GM12878 (cell line): Measurements from ENCODE around the gene TMEM138. TPM values are rescaled to one million over a fixed set of nuclear protein-coding genes. Genes with fewer than 3 reads are reported as not detected.

Experiments used
- ATAC-seq: fragments of 200-7000 bp; cut with Tn5 transposase; 3 replicates; pipeline ENCODE4 v1.9.1; 2020; ENCODE audit warnings: mild to moderate bottlenecking, moderate library complexity
- BruUV-seq: library from RNA; stranded (reverse); fragments of 400-500 nt; replicated peaks from 2 replicates; lab custom pipeline; 2021; lab: Mats Ljungman, UMichigan
- CTCF ChIA-PET: fragments of 300-600 bp; sonication (Branson Sonifier 250); formaldehyde crosslinking; extraction: SDS; loops from one replicate; lab custom pipeline; 2021; ENCODE audit warnings: inconsistent platforms; lab: Yijun Ruan, JAX
- POLR2A ChIA-PET: fragments of 350-600 bp; formaldehyde crosslinking; extraction: SDS; loops from one replicate; lab custom pipeline; 2021; ENCODE audit warnings: inconsistent platforms; lab: Charles Lee
- RAD21 ChIA-PET: fragments of 300-600 bp; sonication (Branson Sonifier 250); formaldehyde crosslinking; loops from one replicate; lab custom pipeline; 2023; ENCODE audit warnings: antibody characterized with exemption; ENCODE audit not compliant: unreplicated experiment; lab: Charles Lee
- SMC1A ChIA-PET: fragments of 300-600 bp; sonication (Branson Sonifier 250); formaldehyde crosslinking; loops from one replicate; lab custom pipeline; 2023; ENCODE audit not compliant: unreplicated experiment, uncharacterized antibody; lab: Charles Lee
- DNase-seq: peaks from one replicate; pipeline ENCODE4 v3.0.0-alpha.2; 2011; ENCODE audit warnings: low read depth, low spot score
- FAIRE-seq: peaks from 3 replicates; lab custom pipeline; 2011; peaks lifted over from hg19 to GRCh38; lab: Jason Lieb, UNC
- H2AFZ ChIP-seq: 2 replicates; pipeline ENCODE4 v1.6.0; 2011; ENCODE audit warnings: low read depth, low read length, control low read depth; ENCODE audit not compliant: control insufficient read depth
- H3K27ac ChIP-seq: 2 replicates; pipeline ENCODE4 v1.5.1; 2011; ENCODE audit warnings: control low read depth; ENCODE audit not compliant: control insufficient read depth, insufficient read depth
- H3K27me3 ChIP-seq, 2 experiments: replicated peaks in 1 of 2; 2 replicates each; pipeline versions ENCODE4 v1.6.0 to v1.6.1; 2011; ENCODE audit warnings: low read length in 1 of 2; ENCODE audit not compliant: control insufficient read depth in 2 of 2, insufficient read depth in 2 of 2
- H3K36me3 ChIP-seq, 2 experiments: 2 replicates each; pipeline ENCODE4 v1.5.1; 2011; ENCODE audit warnings: low read length in 1 of 2; ENCODE audit not compliant: control insufficient read depth in 2 of 2, insufficient read depth in 2 of 2
- H3K4me1 ChIP-seq: 2 replicates; pipeline ENCODE4 v1.6.1; 2011; ENCODE audit warnings: mild to moderate bottlenecking, low read length, moderate library complexity, mixed read lengths; ENCODE audit not compliant: control insufficient read depth, insufficient read depth
- H3K4me2 ChIP-seq: 2 replicates; pipeline ENCODE4 v1.6.0; 2011; ENCODE audit warnings: control low read depth; ENCODE audit not compliant: control insufficient read depth, insufficient read depth
- H3K4me3 ChIP-seq: fragments of 200-600 bp; sonication (generic); 2 replicates; pipeline ENCODE4 v1.5.1; 2016
- H3K79me2 ChIP-seq: 2 replicates; pipeline ENCODE4 v1.6.0; 2011; ENCODE audit warnings: low read length; ENCODE audit not compliant: control insufficient read depth, insufficient read depth
- H3K9ac ChIP-seq: 2 replicates; pipeline ENCODE4 v1.8.0; 2011; ENCODE audit warnings: low read length, control low read depth, mixed read lengths; ENCODE audit not compliant: control insufficient read depth, insufficient read depth
- H3K9me3 ChIP-seq: replicated peaks from 3 replicates; pipeline ENCODE4 v1.5.1; 2011; ENCODE audit warnings: mild to moderate bottlenecking, low read length; ENCODE audit not compliant: control insufficient read depth, insufficient read depth
- H4K20me1 ChIP-seq: 2 replicates; pipeline ENCODE4 v1.6.0; 2011; ENCODE audit not compliant: control insufficient read depth, insufficient read depth
- BHLHE40 ChIP-seq, 2 experiments: fragments of 450-650 bp in 1 of 2; IDR thresholded peaks; 2 replicates each; pipeline ENCODE4 v1.6.1; 2011 to 2017; ENCODE audit warnings: low read depth in 2 of 2, borderline replicate concordance in 1 of 2, improper control_type of control experiment in 1 of 2, low read length in 1 of 2, mild to moderate bottlenecking in 1 of 2
- CBX3 ChIP-seq: fragments of 200-600 bp; sonication (generic); IDR thresholded peaks from 2 replicates; pipeline ENCODE4 v1.6.1; 2016; ENCODE audit warnings: low read depth, borderline replicate concordance
- HDGF ChIP-seq: fragments of 450-650 bp; IDR thresholded peaks from 2 replicates; pipeline ENCODE4 v1.6.1; 2016; ENCODE audit warnings: antibody characterized with exemption
- KDM1A ChIP-seq: fragments of 200-600 bp; sonication (generic); IDR thresholded peaks from 2 replicates; pipeline ENCODE4 v1.6.1; 2016; ENCODE audit warnings: borderline replicate concordance
- SMAD5 ChIP-seq: IDR thresholded peaks from 2 replicates; pipeline ENCODE4 v1.6.1; 2016; ENCODE audit warnings: antibody characterized with exemption, low read depth
- TCF12 ChIP-seq: IDR thresholded peaks from 2 replicates; pipeline ENCODE4 v1.6.1; 2011; ENCODE audit warnings: low read depth, mild to moderate bottlenecking, low read length
- WRNIP1 ChIP-seq: IDR thresholded peaks from 2 replicates; pipeline ENCODE4 v1.6.1; 2011; ENCODE audit warnings: low read depth, low read length, improper control_type of control experiment, borderline replicate concordance
- ZBTB11 ChIP-seq: fragments of 450-650 bp; formaldehyde crosslinking; IDR thresholded peaks from 2 replicates; pipeline ENCODE4 v1.5.0; 2022; ENCODE audit warnings: mild to moderate bottlenecking, missing genetic modification characterization
- ZNF24 ChIP-seq: fragments of 450-650 bp; IDR thresholded peaks from 2 replicates; pipeline ENCODE4 v1.6.1; 2017; ENCODE audit warnings: antibody characterized with exemption, mild to moderate bottlenecking
- ZNF384 ChIP-seq: IDR thresholded peaks from 2 replicates; pipeline ENCODE4 v1.6.1; 2012; ENCODE audit warnings: low read depth, mild to moderate bottlenecking, low read length, improper control_type of control experiment, borderline replicate concordance
- WGBS: methylation state at CpG from one replicate; pipeline ENCODE4 v1.1.6; 2016; ENCODE audit warnings: low lambda C conversion rate; ENCODE audit not compliant: insufficient replicate concordance, insufficient coverage; ENCODE audit errors: missing lambda C conversion rate; 5-methylcytosine and 5-hydroxymethylcytosine counted together
- in situ Hi-C: fragments of 300-500 bp; cut with MboI; formaldehyde crosslinking; loops from 9 replicates; pipeline ENCODE4 v1.14.3; 2018; ENCODE audit warnings: mixed read lengths
- intact Hi-C: fragments of 100-400 bp; cut with micrococcal nuclease; formaldehyde crosslinking; loops from one replicate; pipeline ENCODE4 v1.14.2; 2022; ENCODE audit not compliant: unreplicated experiment
- polyA plus RNA-seq, 11 experiments: library from polyadenylated mRNA; depleted of rRNA in 4 of 11; unstranded in 6 of 11; stranded (reverse) in 5 of 11; fragments of >200 nt; fragmentation: Nextera tagmentation in 4 of 11; fragmentation: Illumina TruSeq in 1 of 11; extraction: Ambion mirVana in 4 of 11; extraction: Trizol in 1 of 11; gene quantifications; 1 replicate in 1 of 11; 2 replicates in 10 of 11; pipeline versions ENCODE4 v1.2.1 to v1.2.3, GENCODE V29; 2011 to 2016; ENCODE audit warnings: inconsistent platforms in 2 of 11, missing spikeins in 2 of 11, low read depth in 1 of 11
- total RNA-seq, 4 experiments: library from RNA; depleted of rRNA in 3 of 4; stranded (reverse); fragments of >200 nt in 3 of 4; fragmentation: Illumina TruSeq in 1 of 4; extraction: Trizol in 1 of 4; gene quantifications; 2 replicates each; pipeline versions ENCODE4 v1.2.1 to v1.2.3, GENCODE V29; 2013 to 2021
- TF ChIP-seq, protein P1 (sequence below): fragments of 450-650 bp; IDR thresholded peaks from 2 replicates; pipeline ENCODE4 v1.6.1; 2016; ENCODE audit warnings: mild to moderate bottlenecking

TMEM138 gene
- total and polyA plus RNA-seq, 10 of the 15 experiments (the other 5 are each of a cell fraction or from before 2014, with no cell fraction given) = 28.5 to 116 (median 73.4) TPM

DNA sequence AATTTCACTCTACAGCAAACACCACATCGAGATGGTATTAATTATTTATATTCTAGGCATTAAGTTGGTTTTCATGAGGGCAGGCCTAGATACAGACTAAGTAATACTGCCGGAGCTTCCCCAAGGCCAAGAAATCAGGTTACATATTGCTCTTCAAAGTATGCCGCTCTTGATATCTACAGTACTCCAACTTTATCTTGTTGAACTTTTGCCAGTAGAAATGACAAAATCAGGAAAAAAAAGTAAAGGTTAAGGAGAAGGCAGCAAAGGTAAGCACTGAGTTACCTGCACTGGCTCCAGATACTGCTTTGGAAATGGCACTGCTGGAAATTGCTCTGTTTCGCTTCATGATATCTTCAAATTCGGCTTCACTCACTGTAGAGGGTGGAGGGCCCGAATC lies 53.2 kb downstream of the TMEM138 start:
- SMC1A ChIA-PET = no interaction called here

DNA sequence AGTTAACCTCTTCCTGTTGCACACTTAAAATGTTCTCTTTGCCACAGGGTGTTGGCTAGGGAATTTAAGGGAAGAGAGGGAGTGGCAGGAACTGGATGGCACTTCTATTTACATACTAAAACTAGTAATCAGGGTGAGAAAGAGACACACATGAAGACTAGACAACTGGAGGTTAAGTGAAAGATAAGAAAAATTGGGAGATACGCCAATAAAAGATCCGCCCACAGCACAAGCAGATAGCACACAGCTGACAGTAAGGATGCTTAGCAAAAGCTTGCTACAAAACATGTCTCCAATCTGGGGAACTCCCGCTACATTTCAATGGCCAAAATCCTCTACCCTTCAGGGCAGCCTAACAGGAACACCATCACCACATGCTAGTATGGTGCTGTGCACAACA lies 54.8 kb downstream of the TMEM138 start:
- no peak for FAIRE-seq
- Histone ChIP-seq H4K20me1 (no peaks in the 10 kb centered on the region), H3K4me2 (no peak overlapping the region), H3K9me3 (no peaks in the 10 kb centered on the region), H3K79me2 (no peaks in the 10 kb centered on the region; the same call in 1 of the 2 replicates), H3K4me1 (no peaks in the 10 kb centered on the region), H3K9ac (no peak overlapping the region), H3K27ac (no peak overlapping the region), H3K4me3 (no peak overlapping the region), H3K27me3 (no peaks in the 10 kb centered on the region), H2AFZ (no peak overlapping the region), H3K36me3 (peaks cover 18 to 65% of the 10 kb centered on the region in 2 experiments)
- no peak for ATAC-seq
- in situ Hi-C loops = no loop called here
- WGBS = 98% methylated on average over 3 of the region's 3 CpGs
- no peak for DNase-seq
- CTCF ChIA-PET = interaction anchor here (1.3 to 1.6 kb wide), 2 partner anchors 18 to 81 kb away, joined by 3 to 9 read pairs; no protein-coding TSS in a partner anchor
- no TSS peak for BruUV-seq
- intact Hi-C loops = no loop called here
- RAD21 ChIA-PET = no interaction called here
- POLR2A ChIA-PET = interaction anchor here (1.6 kb wide), 1 partner anchor 12 kb away, joined by 4 read pairs; the partner anchor contains the start of genes CPSF7 and SDHAF2
- SMC1A ChIA-PET = interaction anchor here (1.1 to 1.4 kb wide), 2 partner anchors 10 to 12 kb away, joined by 3 to 5 read pairs; no protein-coding TSS in a partner anchor
- TF ChIP-seq TCF12 (no peak), ZNF24 (no peak), WRNIP1 (no peak), BHLHE40 (IDR thresholded peaks at IDR 0.05; ENCODE audit: borderline replicate concordance in 1 of 2, low read depth in 2 of 2, low read length in 1 of 2) (no peak), ZBTB11 (no peak)

More for the DNA sequence above, 53.2 kb downstream of the TMEM138 start:
- no peak for DNase-seq
- FAIRE-seq = peak; percentile 18
- H3K4me3 ChIP-seq = no peak overlapping the region
- TSS peak; percentile 14 for BruUV-seq
- H3K9ac ChIP-seq = no peak overlapping the region
- in situ Hi-C loops = no loop called here
- H4K20me1 ChIP-seq = no peaks in the 10 kb centered on the region
- no peak for TF ChIP-seq KDM1A
- TF ChIP-seq SMAD5 = no peak
- TF ChIP-seq, protein P1, sequence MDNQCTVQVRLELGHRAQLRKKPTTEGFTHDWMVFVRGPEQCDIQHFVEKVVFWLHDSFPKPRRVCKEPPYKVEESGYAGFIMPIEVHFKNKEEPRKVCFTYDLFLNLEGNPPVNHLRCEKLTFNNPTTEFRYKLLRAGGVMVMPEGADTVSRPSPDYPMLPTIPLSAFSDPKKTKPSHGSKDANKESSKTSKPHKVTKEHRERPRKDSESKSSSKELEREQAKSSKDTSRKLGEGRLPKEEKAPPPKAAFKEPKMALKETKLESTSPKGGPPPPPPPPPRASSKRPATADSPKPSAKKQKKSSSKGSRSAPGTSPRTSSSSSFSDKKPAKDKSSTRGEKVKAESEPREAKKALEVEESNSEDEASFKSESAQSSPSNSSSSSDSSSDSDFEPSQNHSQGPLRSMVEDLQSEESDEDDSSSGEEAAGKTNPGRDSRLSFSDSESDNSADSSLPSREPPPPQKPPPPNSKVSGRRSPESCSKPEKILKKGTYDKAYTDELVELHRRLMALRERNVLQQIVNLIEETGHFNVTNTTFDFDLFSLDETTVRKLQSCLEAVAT = no peak
- TF ChIP-seq CBX3 = no peak
- TF ChIP-seq HDGF = no peak
- TF ChIP-seq ZNF384 = no peak
- H3K27me3 ChIP-seq = no peaks in the 10 kb centered on the region
- ATAC-seq = no peak
- 97% methylated on average over 6 of the region's 6 CpGs for WGBS
- RAD21 ChIA-PET = no interaction called here
- no peaks in the 10 kb centered on the region for H3K4me1 ChIP-seq
- intact Hi-C loops = no loop called here
- H3K9me3 ChIP-seq = no peaks in the 10 kb centered on the region
- peaks cover 23 to 63% of the 10 kb centered on the region in 2 experiments for H3K36me3 ChIP-seq
- CTCF ChIA-PET = no interaction called here
- no peak overlapping the region for H2AFZ ChIP-seq
- POLR2A ChIA-PET = no interaction called here
- no peaks in the 10 kb centered on the region; the same call in 1 of the 2 replicates for H3K79me2 ChIP-seq
- no peak overlapping the region for H3K27ac ChIP-seq
- H3K4me2 ChIP-seq = no peak overlapping the region
